Activated naive CD4-positive, alpha-beta T cell treated with anti-CD3 and anti-CD28 coated beads, Interleukin-2, amount 50 U/mL, for 72 hours (primary cell): ENCODE data around the gene SMIM1. TPM values are rescaled to one million over a fixed set of nuclear protein-coding genes. Genes with fewer than 3 reads are reported as not detected.
"Not testable (repeated sequence)": the region's sequence is repeated elsewhere in the genome, so short reads cannot be mapped to it uniquely, and the experiment has no call there.

ENCODE experiments used
- ATAC-seq, 2 donors: fragments of 150-1000 bp; cut with Tn5 transposase; 2 replicates each; pipeline ENCODE4 v1.10.0; 2021; ENCODE audit warnings: mild to moderate bottlenecking in 2 of 2, moderate library complexity in 2 of 2
- DNase-seq, 2 donors: peaks; one replicate each; pipeline ENCODE4 v3.0.0; 2021 to 2022; ENCODE audit warnings: low spot score in 2 of 2
- H3K27ac Mint-ChIP-seq, 2 donors: one replicate each; pipeline ENCODE4 v1.8.0; 2022; ENCODE audit warnings: mild to moderate bottlenecking in 2 of 2, mixed read lengths in 2 of 2
- H3K36me3 Mint-ChIP-seq, 2 donors: one replicate each; pipeline ENCODE4 v1.8.0; 2022; ENCODE audit warnings: mixed read lengths in 2 of 2
- H3K9me3 Mint-ChIP-seq, 2 donors: one replicate each; pipeline ENCODE4 v1.8.0; 2022; ENCODE audit warnings: mixed read lengths in 2 of 2
- total RNA-seq, 2 donors: library from RNA; stranded (reverse); gene quantifications; one replicate each; pipeline ENCODE4 v1.2.3, GENCODE V29; 2022

SMIM1 gene
- total RNA-seq: 1 to 10 TPM; 1.0 to 2.7 TPM

GRCh38 chr1:3772715-3773571 is at the start of gene SMIM1:
SMIM1 (plus strand) TSS chr1:3772749; CDS start chr1:3775374, 2,625 bp downstream.
- no peak for ATAC-seq

GRCh38 chr1:3722846-3723245 is 49.7 kb upstream of the SMIM1 start:
- ATAC-seq (no peak), DNase-seq (no peak)
- no peak overlapping the region for H3K27ac Mint-ChIP-seq
- H3K9me3 Mint-ChIP-seq: no peaks in the 10 kb centered on the region
- no peaks in the 10 kb centered on the region for H3K36me3 Mint-ChIP-seq

More at GRCh38 chr1:3772715-3773571, at the start of gene SMIM1:
- H3K36me3 Mint-ChIP-seq: no peaks in the 10 kb centered on the region
- H3K9me3 Mint-ChIP-seq: no peaks in the 10 kb centered on the region
- H3K27ac Mint-ChIP-seq: peak within 1 kb of the TSS in 1 of 2 donors; percentile 74
- DNase-seq: peak in 1 of 2 donors; percentile 21

GRCh38 chr1:3724416-3725030 is 48.0 kb upstream of the SMIM1 start:
- not testable (repeated sequence) for H3K9me3 Mint-ChIP-seq, H3K36me3 Mint-ChIP-seq
- peak overlapping the region in 1 of 2 donors; percentile 29 for H3K27ac Mint-ChIP-seq
- DNase-seq (peak; percentile 72 to 84), ATAC-seq (peak; percentile 72)

- DNase-seq (no peak), ATAC-seq (no peak)
- Mint-ChIP-seq H3K36me3 (no peaks in the 10 kb centered on the region), H3K27ac (no peak overlapping the region), H3K9me3 (no peaks in the 10 kb centered on the region)
Measured at GRCh38 chr1:3725366-3725765, 47.2 kb upstream of the SMIM1 start.

GRCh38 chr1:3727042-3727824 is 45.3 kb upstream of the SMIM1 start:
- ATAC-seq (peak in 1 of 2 donors; percentile 52), DNase-seq (no peak)
- H3K9me3 Mint-ChIP-seq: no peaks in the 10 kb centered on the region

GRCh38 chr1:3727825-3728776 is 44.4 kb upstream of the SMIM1 start:
- Mint-ChIP-seq H3K36me3 (no peaks in the 10 kb centered on the region), H3K9me3 (no peaks in the 10 kb centered on the region), H3K27ac (no peak overlapping the region)
- ATAC-seq (no peak), DNase-seq (no peak)

More at GRCh38 chr1:3727042-3727824, 45.3 kb upstream of the SMIM1 start:
- no peaks in the 10 kb centered on the region for H3K36me3 Mint-ChIP-seq
- no peak overlapping the region for H3K27ac Mint-ChIP-seq

GRCh38 chr1:3729594-3730542 is 42.7 kb upstream of the SMIM1 start:
- DNase-seq (no peak), ATAC-seq (no peak)
- H3K36me3 Mint-ChIP-seq: no peaks in the 10 kb centered on the region
- H3K27ac Mint-ChIP-seq: no peak overlapping the region
- H3K9me3 Mint-ChIP-seq: no peaks in the 10 kb centered on the region

GRCh38 chr1:3730543-3731247 is 41.9 kb upstream of the SMIM1 start:
- H3K9me3 Mint-ChIP-seq: no peaks in the 10 kb centered on the region
- H3K36me3 Mint-ChIP-seq: no peaks in the 10 kb centered on the region
- no peak overlapping the region for H3K27ac Mint-ChIP-seq
- DNase-seq (no peak), ATAC-seq (no peak)

- Mint-ChIP-seq H3K9me3 (no peaks in the 10 kb centered on the region), H3K27ac (no peak overlapping the region), H3K36me3 (no peaks in the 10 kb centered on the region)
- ATAC-seq: no peak
- DNase-seq: no peak
Measured at GRCh38 chr1:3731583-3732433, 40.7 kb upstream of the SMIM1 start.

- Mint-ChIP-seq H3K9me3 (no peaks in the 10 kb centered on the region), H3K27ac (no peak overlapping the region), H3K36me3 (no peaks in the 10 kb centered on the region)
- DNase-seq: no peak
- ATAC-seq: no peak
Measured at GRCh38 chr1:3732434-3733093, 40.0 kb upstream of the SMIM1 start.

- no peaks in the 10 kb centered on the region for H3K9me3 Mint-ChIP-seq
- DNase-seq (no peak), ATAC-seq (no peak)
- no peaks in the 10 kb centered on the region for H3K36me3 Mint-ChIP-seq
- H3K27ac Mint-ChIP-seq: no peak overlapping the region
Measured at GRCh38 chr1:3733094-3733882, 39.3 kb upstream of the SMIM1 start.

- Mint-ChIP-seq H3K36me3 (no peaks in the 10 kb centered on the region), H3K27ac (no peak overlapping the region)
Measured at GRCh38 chr1:3733883-3734589, 38.5 kb upstream of the SMIM1 start.

More at GRCh38 chr1:3733883-3734589, 38.5 kb upstream of the SMIM1 start:
- DNase-seq: no peak
- no peaks in the 10 kb centered on the region for H3K9me3 Mint-ChIP-seq
- no peak for ATAC-seq
